ENCODE measurements around the gene MAP2.

MAP2 gene

GRCh38 chr2:209713219-209713618 lies 289.4 kb downstream of the MAP2 start:
- Histone ChIP-seq H3K9ac (ENCODE audit: low read length) (no peak overlapping the region), H2AFZ (ENCODE audit: low read depth, low read length) (no peak overlapping the region), H2BK15ac (ENCODE audit: low read depth, poor library complexity, severe bottlenecking) (no peak overlapping the region), H3K27ac (ENCODE audit: low read length, poor library complexity, severe bottlenecking) (no peak overlapping the region), H3K9me3 (ENCODE audit: control insufficient read depth, low read length) (no peaks in the 10 kb centered on the region), H3K4me3 (ENCODE audit: insufficient read depth in 1 of 2, low read depth in 1 of 2, low read length in 2 of 2) (no peak overlapping the region), H3K4ac (ENCODE audit: low read depth in 1 of 2, low read length in 2 of 2) (no peak overlapping the region), H2BK5ac (ENCODE audit: low read depth, low read length, poor library complexity, severe bottlenecking) (no peak overlapping the region), H4K8ac (ENCODE audit: low read length) (no peak overlapping the region), H3K14ac (ENCODE audit: low read length in 2 of 2) (no peak overlapping the region), H3K4me2 (ENCODE audit: low read length, poor library complexity, severe bottlenecking) (no peak overlapping the region), H4K91ac (ENCODE audit: low read length) (no peak overlapping the region), H3K27me3 (ENCODE audit: control insufficient read depth in 1 of 2, insufficient read depth in 1 of 2, low read length in 2 of 2) (no peaks in the 10 kb centered on the region), H3K18ac (ENCODE audit: low read depth in 1 of 2, low read length in 2 of 2) (no peak overlapping the region), H3K4me1 (ENCODE audit: control insufficient read depth, insufficient read depth, low read depth, low read length) (no peaks in the 10 kb centered on the region), H3K23ac (ENCODE audit: low read length in 2 of 2) (no peak overlapping the region), H2AK5ac (ENCODE audit: low read length, severe bottlenecking) (no peak overlapping the region), H3K79me1 (replicated peaks; ENCODE audit: low read length, poor library complexity, severe bottlenecking) (no peaks in the 10 kb centered on the region), H2BK120ac (ENCODE audit: low read depth, low read length) (no peak overlapping the region), H3K36me3 (ENCODE audit: control insufficient read depth in 1 of 2, insufficient read depth in 2 of 2, low read depth in 1 of 2, low read length in 2 of 2) (no peaks in the 10 kb centered on the region), H2BK12ac (ENCODE audit: low read length in 2 of 2) (no peak overlapping the region)
- DNase-seq, result no peak

- H3K27me3 ChIP-seq (ENCODE audit: control insufficient read depth in 1 of 2, insufficient read depth in 1 of 2, low read length in 2 of 2), result no peaks in the 10 kb centered on the region
- H3K4me3 ChIP-seq (ENCODE audit: insufficient read depth in 1 of 2, low read depth in 1 of 2, low read length in 2 of 2), result no peak overlapping the region
- H3K9ac ChIP-seq (ENCODE audit: low read length), result no peak overlapping the region
- no peak overlapping the region for H3K4me2 ChIP-seq (ENCODE audit: low read length, poor library complexity, severe bottlenecking)
- H4K8ac ChIP-seq (ENCODE audit: low read length), result no peak overlapping the region
- no peak overlapping the region for H2BK5ac ChIP-seq (ENCODE audit: low read depth, low read length, poor library complexity, severe bottlenecking)
- H4K91ac ChIP-seq (ENCODE audit: low read length), result no peak overlapping the region
- no peak overlapping the region for H3K23ac ChIP-seq (ENCODE audit: low read length in 2 of 2)
- H3K18ac ChIP-seq (ENCODE audit: low read depth in 1 of 2, low read length in 2 of 2), result no peak overlapping the region
- no peak overlapping the region for H2AFZ ChIP-seq (ENCODE audit: low read depth, low read length)
- H2AK5ac ChIP-seq (ENCODE audit: low read length, severe bottlenecking), result no peak overlapping the region
- H3K9me3 ChIP-seq (ENCODE audit: control insufficient read depth, low read length), result no peaks in the 10 kb centered on the region
- no peaks in the 10 kb centered on the region for H3K79me1 ChIP-seq (replicated peaks; ENCODE audit: low read length, poor library complexity, severe bottlenecking)
- H3K4ac ChIP-seq (ENCODE audit: low read depth in 1 of 2, low read length in 2 of 2), result no peak overlapping the region
- no peak overlapping the region for H2BK120ac ChIP-seq (ENCODE audit: low read depth, low read length)
- no peak for DNase-seq
- no peak overlapping the region for H2BK12ac ChIP-seq (ENCODE audit: low read length in 2 of 2)
- no peaks in the 10 kb centered on the region for H3K36me3 ChIP-seq (ENCODE audit: control insufficient read depth in 1 of 2, insufficient read depth in 2 of 2, low read depth in 1 of 2, low read length in 2 of 2)
- H3K4me1 ChIP-seq (ENCODE audit: control insufficient read depth, insufficient read depth, low read depth, low read length), result no peaks in the 10 kb centered on the region
- no peak overlapping the region for H3K14ac ChIP-seq (ENCODE audit: low read length in 2 of 2)
- H3K27ac ChIP-seq (ENCODE audit: low read length, poor library complexity, severe bottlenecking), result no peak overlapping the region
- 80% methylated on average over 1 of the region's 5 CpGs for WGBS
- H2BK15ac ChIP-seq (ENCODE audit: low read depth, poor library complexity, severe bottlenecking), result no peak overlapping the region
These were observed 295.2 kb downstream of the MAP2 start for GRCh38 chr2:209719034-209719433.

DNA sequence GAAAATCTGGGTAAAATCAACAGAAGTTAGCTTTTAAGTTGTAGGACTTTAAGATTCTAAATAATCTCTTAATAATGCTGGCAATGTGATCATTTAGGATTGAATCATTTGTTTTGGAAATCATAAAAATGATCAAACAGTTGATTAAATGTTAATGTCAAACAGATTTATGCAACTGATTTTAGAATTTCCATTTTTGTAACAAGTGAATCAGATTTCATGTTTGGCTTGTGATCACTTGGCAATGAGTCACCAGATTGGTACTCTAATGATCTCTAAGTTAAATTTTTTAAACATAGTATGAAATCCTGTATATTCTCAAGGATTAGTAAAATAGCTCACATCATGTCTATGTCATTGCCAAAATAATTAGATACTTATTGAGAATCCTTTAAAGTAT lies 297.6 kb downstream of the MAP2 start:
- Histone ChIP-seq H3K9me3 (ENCODE audit: control insufficient read depth, low read length) (no peaks in the 10 kb centered on the region), H3K4me3 (ENCODE audit: insufficient read depth in 1 of 2, low read depth in 1 of 2, low read length in 2 of 2) (no peak overlapping the region), H3K27me3 (ENCODE audit: control insufficient read depth in 1 of 2, insufficient read depth in 1 of 2, low read length in 2 of 2) (no peaks in the 10 kb centered on the region), H3K18ac (ENCODE audit: low read depth in 1 of 2, low read length in 2 of 2) (no peak overlapping the region), H3K4me2 (ENCODE audit: low read length, poor library complexity, severe bottlenecking) (no peak overlapping the region), H4K8ac (ENCODE audit: low read length) (no peak overlapping the region), H3K79me1 (replicated peaks; ENCODE audit: low read length, poor library complexity, severe bottlenecking) (no peaks in the 10 kb centered on the region), H2BK120ac (ENCODE audit: low read depth, low read length) (no peak overlapping the region), H3K36me3 (ENCODE audit: control insufficient read depth in 1 of 2, insufficient read depth in 2 of 2, low read depth in 1 of 2, low read length in 2 of 2) (no peaks in the 10 kb centered on the region), H2AFZ (ENCODE audit: low read depth, low read length) (no peak overlapping the region), H3K4me1 (ENCODE audit: control insufficient read depth, insufficient read depth, low read depth, low read length) (no peaks in the 10 kb centered on the region), H3K9ac (ENCODE audit: low read length) (no peak overlapping the region), H3K27ac (ENCODE audit: low read length, poor library complexity, severe bottlenecking) (no peak overlapping the region), H3K23ac (ENCODE audit: low read length in 2 of 2) (no peak overlapping the region), H2BK5ac (ENCODE audit: low read depth, low read length, poor library complexity, severe bottlenecking) (no peak overlapping the region), H2AK5ac (ENCODE audit: low read length, severe bottlenecking) (no peak overlapping the region), H2BK12ac (ENCODE audit: low read length in 2 of 2) (no peak overlapping the region), H4K91ac (ENCODE audit: low read length) (no peak overlapping the region), H3K14ac (ENCODE audit: low read length in 2 of 2) (no peak overlapping the region), H2BK15ac (ENCODE audit: low read depth, poor library complexity, severe bottlenecking) (no peak overlapping the region), H3K4ac (ENCODE audit: low read depth in 1 of 2, low read length in 2 of 2) (no peak overlapping the region)
- DNase-seq, result no peak

DNA sequence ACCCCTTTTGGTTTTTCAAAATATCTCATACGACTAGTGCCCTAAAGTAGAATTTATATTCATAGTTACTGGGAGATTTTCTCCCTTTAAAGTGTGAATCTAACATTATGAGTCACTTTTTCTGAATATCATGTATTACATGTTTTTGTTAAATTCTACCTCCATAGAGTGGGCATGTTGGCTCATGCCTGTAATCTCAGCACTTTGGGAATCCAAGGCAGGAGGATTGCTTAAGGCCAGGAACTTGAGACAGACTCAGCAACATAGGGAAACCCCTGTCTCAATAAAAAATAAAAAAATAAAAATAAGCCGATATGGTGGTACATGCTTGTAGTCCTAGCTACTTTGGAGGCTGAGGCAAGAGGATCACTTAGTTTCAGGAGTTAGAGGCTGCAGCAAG lies 302.5 kb downstream of the MAP2 start:
- Histone ChIP-seq H3K4me2 (ENCODE audit: low read length, poor library complexity, severe bottlenecking) (no peak overlapping the region), H2BK15ac (ENCODE audit: low read depth, poor library complexity, severe bottlenecking) (no peak overlapping the region), H3K23ac (ENCODE audit: low read length in 2 of 2) (no peak overlapping the region), H3K4ac (ENCODE audit: low read depth in 1 of 2, low read length in 2 of 2) (no peak overlapping the region), H3K4me3 (ENCODE audit: insufficient read depth in 1 of 2, low read depth in 1 of 2, low read length in 2 of 2) (no peak overlapping the region), H3K36me3 (ENCODE audit: control insufficient read depth in 1 of 2, insufficient read depth in 2 of 2, low read depth in 1 of 2, low read length in 2 of 2) (no peaks in the 10 kb centered on the region), H4K91ac (ENCODE audit: low read length) (no peak overlapping the region), H3K79me1 (replicated peaks; ENCODE audit: low read length, poor library complexity, severe bottlenecking) (no peaks in the 10 kb centered on the region), H3K4me1 (ENCODE audit: control insufficient read depth, insufficient read depth, low read depth, low read length) (no peaks in the 10 kb centered on the region), H2AFZ (ENCODE audit: low read depth, low read length) (no peak overlapping the region), H3K18ac (ENCODE audit: low read depth in 1 of 2, low read length in 2 of 2) (no peak overlapping the region), H2BK12ac (ENCODE audit: low read length in 2 of 2) (no peak overlapping the region), H2AK5ac (ENCODE audit: low read length, severe bottlenecking) (no peak overlapping the region), H2BK5ac (ENCODE audit: low read depth, low read length, poor library complexity, severe bottlenecking) (no peak overlapping the region), H3K27ac (ENCODE audit: low read length, poor library complexity, severe bottlenecking) (no peak overlapping the region), H3K14ac (ENCODE audit: low read length in 2 of 2) (no peak overlapping the region), H2BK120ac (ENCODE audit: low read depth, low read length) (no peak overlapping the region), H4K8ac (ENCODE audit: low read length) (no peak overlapping the region), H3K9ac (ENCODE audit: low read length) (no peak overlapping the region), H3K9me3 (ENCODE audit: control insufficient read depth, low read length) (no peaks in the 10 kb centered on the region), H3K27me3 (ENCODE audit: control insufficient read depth in 1 of 2, insufficient read depth in 1 of 2, low read length in 2 of 2) (no peaks in the 10 kb centered on the region)
- no CpG with 5 or more reads among the region's 2 CpGs for WGBS
- DNase-seq, result no peak
